Measurements from ENCODE around the gene MARCHF3.
"Not testable (repeated sequence)": the region's sequence is repeated elsewhere in the genome, so short reads cannot be mapped to it uniquely, and the experiment has no call there.

Gene MARCHF3

DNA sequence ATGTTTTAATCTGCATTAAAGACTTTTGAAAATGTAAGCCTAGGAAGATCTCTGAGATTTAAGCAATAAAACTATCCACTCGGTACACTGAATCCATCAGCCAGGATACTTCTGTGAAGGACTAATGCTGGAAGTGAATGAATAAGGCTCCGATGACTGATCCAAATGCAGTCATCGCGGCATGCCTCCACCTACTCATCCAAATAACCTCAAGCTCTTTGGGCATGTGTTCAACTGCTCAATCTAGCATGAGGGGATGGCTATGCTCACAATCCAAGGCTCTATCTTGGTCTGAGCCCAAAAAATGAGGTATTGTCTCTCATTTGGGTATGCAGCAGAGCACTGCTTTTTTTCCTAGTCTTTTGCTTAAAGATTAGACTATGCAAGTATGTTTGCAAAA is 19.2 kb downstream of the MARCHF3 start:
- peak in 2 of 3 donors; percentile 7 to 58 for DNase-seq

GRCh38 chr5:127010362-127010761 is 20.0 kb downstream of the MARCHF3 start:
- DNase-seq, result no peak

GRCh38 chr5:127009784-127010183 is 20.6 kb downstream of the MARCHF3 start:
- DNase-seq, result no peak

- DNase-seq, result no peak
Measured at GRCh38 chr5:127008300-127008975, 21.9 kb downstream of the MARCHF3 start.

GRCh38 chr5:127007522-127007921 is 22.8 kb downstream of the MARCHF3 start:
- no peak for DNase-seq

GRCh38 chr5:127006744-127007143 is 23.6 kb downstream of the MARCHF3 start:
- DNase-seq, result no peak

- not testable (repeated sequence) for DNase-seq
Measured at GRCh38 chr5:127005282-127005681, 25.1 kb downstream of the MARCHF3 start.

- DNase-seq, result no peak
Measured at GRCh38 chr5:127004721-127005120, 25.6 kb downstream of the MARCHF3 start.

- no peak for DNase-seq
Measured at GRCh38 chr5:127003798-127004495, 26.4 kb downstream of the MARCHF3 start.

DNA sequence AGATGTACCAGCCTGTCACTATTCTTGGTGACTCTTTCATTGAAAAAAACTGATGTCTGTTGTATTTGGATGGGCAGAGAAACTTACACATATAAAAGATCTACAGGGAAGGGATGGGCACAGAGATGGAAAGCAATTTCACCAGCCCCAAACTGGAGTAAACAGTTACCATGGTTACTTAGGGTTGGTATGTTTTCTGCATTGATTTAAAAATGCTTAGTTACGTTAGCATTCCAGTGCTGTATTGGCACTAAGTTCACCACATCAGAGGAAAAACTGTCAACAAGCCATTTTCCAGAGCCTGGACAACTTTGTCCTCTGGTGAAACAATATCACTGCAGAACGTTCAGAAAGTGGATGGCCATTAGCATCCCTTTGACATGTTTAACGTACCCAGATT is 28.0 kb downstream of the MARCHF3 start:
- no peak for DNase-seq

GRCh38 chr5:127001621-127002296 is 28.6 kb downstream of the MARCHF3 start:
- no peak for DNase-seq

DNA sequence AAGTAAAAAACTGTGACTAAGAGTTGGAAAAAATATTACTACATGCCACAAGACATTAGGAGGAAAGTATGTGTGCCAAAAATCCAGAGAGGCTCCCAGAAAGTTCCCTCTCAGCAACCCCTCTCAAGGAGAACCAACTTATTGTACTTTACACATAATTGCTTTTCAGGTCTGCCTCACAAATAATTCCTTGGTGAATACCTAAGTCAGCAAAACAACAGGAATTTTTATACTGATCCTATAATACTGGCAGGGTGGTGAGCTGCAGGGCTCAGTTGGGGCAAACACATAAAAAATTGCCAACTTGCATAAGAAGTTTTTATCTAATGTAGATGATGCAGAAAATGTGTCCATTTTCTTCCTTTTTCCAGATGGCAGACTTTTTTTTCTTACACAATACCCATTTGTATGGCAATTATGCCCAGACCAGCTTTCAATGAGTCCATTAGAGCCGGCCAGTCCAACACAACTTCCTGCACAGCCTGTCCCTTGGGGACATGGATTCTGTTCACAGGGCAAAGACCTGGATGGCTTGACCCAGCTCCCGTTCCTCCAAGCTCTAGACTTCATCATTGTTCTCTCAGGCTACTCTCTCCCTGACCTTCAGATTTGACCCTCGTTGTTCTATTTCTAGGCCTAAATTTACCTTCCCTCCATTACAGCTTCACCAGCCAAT is 31.3 kb downstream of the MARCHF3 start:
- DNase-seq, result no peak

DNA sequence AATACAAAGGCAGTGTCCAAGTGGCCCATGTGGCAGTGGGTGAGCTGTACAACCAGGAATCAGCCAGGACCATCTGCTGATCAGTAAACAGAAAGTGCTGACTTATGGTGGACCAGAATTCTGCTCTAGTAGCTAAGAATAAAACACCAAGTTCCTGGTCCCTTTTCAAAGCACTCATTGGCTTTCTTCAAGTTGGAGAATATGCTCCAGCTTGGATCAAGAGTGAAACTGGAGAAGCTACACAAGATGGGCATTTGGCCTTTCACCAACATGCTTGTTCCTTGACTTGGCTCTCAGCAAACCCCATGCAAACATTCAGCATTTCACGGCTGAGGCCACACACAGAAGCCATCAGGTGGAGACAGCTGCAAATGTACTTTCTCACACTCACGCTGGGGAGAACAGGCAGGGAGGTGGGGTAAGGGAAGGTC is 32.1 kb downstream of the MARCHF3 start:
- no peak for DNase-seq

GRCh38 chr5:126995689-126996088 is 34.7 kb downstream of the MARCHF3 start:
- no peak for DNase-seq

DNA sequence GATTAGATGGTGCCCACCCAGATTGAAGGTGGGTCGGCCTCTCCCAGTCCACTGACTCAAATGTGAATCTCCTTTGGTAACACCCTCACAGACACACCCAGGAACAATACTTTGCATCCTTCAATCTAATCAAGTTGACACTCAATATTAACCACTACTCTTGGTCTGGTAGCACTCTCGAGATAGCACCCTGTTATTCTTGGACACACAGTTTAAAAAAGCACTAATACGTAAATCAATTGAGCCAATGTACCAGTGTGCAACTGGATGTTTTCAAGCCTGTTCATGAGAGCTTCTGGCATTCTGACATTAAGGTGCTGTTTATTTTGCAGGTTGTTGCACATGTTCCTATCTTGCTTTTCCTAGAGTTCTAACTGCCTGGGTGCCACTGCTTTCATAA is 35.3 kb downstream of the MARCHF3 start:
- DNase-seq, result no peak

- DNase-seq, result no peak
Measured at GRCh38 chr5:126994485-126994884, 35.9 kb downstream of the MARCHF3 start.

- no peak for DNase-seq
Measured at GRCh38 chr5:126988021-126988569, 42.3 kb downstream of the MARCHF3 start.

GRCh38 chr5:126987271-126987899 is 43.0 kb downstream of the MARCHF3 start:
- no peak for DNase-seq

- DNase-seq, result no peak
Measured at GRCh38 chr5:126984632-126985031, 45.7 kb downstream of the MARCHF3 start.

DNA sequence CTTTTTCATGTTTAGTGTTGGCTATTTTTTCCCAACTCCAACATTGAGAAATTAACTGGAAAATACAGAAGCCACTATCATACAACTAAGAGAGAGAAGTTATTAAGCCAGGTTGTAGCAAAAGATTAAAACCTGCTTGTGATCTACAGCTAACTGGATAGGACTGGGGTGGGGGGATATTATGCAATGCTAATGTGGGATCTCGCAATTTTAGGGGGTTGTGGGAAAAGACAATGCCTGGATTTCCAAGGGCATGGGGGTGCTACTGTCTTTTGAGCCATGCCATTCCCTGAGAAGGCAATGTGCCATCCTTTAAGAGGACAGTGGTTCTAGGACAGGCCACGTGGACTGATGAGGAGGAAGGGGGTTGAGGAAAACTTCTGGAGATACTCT is 46.5 kb downstream of the MARCHF3 start:
- no peak for DNase-seq

DNA sequence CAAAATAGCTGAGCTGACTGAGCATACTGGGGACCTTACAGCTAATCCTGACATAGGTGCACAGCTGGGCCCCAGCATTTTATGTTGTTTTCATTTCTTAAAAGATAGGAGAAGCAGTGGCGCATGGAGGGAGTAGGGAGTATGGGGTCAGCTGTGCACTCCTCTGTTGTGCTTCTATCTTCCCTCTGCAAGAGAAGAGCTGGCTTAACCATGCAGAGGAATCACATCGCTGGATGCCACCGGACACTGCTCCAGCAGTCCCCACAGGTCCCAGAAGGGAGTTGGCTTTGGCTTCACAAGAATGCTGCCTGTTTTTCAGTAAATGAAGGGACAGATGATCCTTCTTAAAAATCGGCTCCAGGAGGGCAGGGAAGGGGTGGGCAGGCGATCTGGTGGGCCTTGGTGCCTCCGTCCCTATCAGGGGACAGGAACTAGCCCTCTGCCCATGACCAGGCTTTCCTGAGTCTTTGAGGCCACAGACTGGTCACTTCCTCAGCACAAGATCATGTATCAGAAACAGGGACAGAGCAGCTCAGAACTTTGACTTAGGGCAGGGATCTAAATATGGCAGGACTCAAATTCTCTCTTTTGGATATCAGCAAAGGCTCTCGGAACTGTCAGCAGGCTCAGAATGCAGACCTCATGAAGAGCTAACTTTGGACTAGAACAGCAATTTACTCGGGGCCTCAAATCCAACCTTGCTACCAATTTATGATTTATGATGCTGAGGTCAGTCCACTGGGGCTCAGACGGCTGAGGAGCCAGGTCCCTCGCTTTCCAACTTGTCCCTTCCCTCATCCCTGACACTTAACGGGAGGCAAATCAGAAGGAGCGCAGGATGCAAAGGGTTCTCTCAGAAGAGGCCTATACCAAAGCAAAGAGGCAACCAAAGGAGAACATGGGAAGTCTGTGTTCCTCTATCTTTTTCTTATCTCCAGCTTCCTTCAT is 47.2 kb downstream of the MARCHF3 start:
- no peak for DNase-seq

Data from suppressor macrophage treated with lipopolysaccharide for 1 hour (primary cell).